OCI-LY1 (cell line): ENCODE data around the gene MIA3.

Source experiments
- EZH2 ChIP-seq: fragments of 200-600 bp; sonication (generic), shearing (Covaris generic); IDR thresholded peaks from 2 replicates; pipeline ENCODE4 v1.8.0; 2017; ENCODE audit warnings: borderline replicate concordance, mixed run types, mild to moderate bottlenecking, antibody characterized with exemption, low read length, moderate library complexity, mixed read lengths
- TF ChIP-seq, protein P1 (sequence below): fragments of 200-600 bp; sonication (generic), shearing (Covaris generic); IDR thresholded peaks from 2 replicates; pipeline ENCODE4 v1.5.1; 2017; ENCODE audit warnings: mild to moderate bottlenecking, antibody characterized with exemption, low read length, moderate library complexity, mixed read lengths

GRCh38 chr1:222588135-222588534 is 29.8 kb upstream of the MIA3 start:
- TF ChIP-seq, protein P1, sequence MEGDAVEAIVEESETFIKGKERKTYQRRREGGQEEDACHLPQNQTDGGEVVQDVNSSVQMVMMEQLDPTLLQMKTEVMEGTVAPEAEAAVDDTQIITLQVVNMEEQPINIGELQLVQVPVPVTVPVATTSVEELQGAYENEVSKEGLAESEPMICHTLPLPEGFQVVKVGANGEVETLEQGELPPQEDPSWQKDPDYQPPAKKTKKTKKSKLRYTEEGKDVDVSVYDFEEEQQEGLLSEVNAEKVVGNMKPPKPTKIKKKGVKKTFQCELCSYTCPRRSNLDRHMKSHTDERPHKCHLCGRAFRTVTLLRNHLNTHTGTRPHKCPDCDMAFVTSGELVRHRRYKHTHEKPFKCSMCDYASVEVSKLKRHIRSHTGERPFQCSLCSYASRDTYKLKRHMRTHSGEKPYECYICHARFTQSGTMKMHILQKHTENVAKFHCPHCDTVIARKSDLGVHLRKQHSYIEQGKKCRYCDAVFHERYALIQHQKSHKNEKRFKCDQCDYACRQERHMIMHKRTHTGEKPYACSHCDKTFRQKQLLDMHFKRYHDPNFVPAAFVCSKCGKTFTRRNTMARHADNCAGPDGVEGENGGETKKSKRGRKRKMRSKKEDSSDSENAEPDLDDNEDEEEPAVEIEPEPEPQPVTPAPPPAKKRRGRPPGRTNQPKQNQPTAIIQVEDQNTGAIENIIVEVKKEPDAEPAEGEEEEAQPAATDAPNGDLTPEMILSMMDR: no peak
- no peak for TF ChIP-seq EZH2
